Neuronal stem cell (in vitro differentiated cells): Measurements from ENCODE around the gene TTLL8.

Source experiments
- DNase-seq: peaks from one replicate; pipeline ENCODE4 v3.0.0-alpha.2; 2013; ENCODE audit warnings: low spot score
- H2AFZ ChIP-seq: one replicate; pipeline ENCODE4 v1.6.1; 2013; ENCODE audit warnings: mild to moderate bottlenecking, low read length, inconsistent platforms
- H2AK5ac ChIP-seq: 2 replicates; pipeline ENCODE4 v1.6.1; 2013; ENCODE audit warnings: low read depth, mild to moderate bottlenecking, inconsistent platforms, low read length, moderate library complexity, mixed read lengths
- H2BK120ac ChIP-seq: 2 replicates; pipeline ENCODE4 v1.6.1; 2013; ENCODE audit warnings: low read depth, mild to moderate bottlenecking, inconsistent platforms, low read length, moderate library complexity, mixed read lengths
- H2BK12ac ChIP-seq: one replicate; pipeline ENCODE4 v1.6.1; 2013; ENCODE audit warnings: low read length, inconsistent platforms
- H2BK15ac ChIP-seq: 2 replicates; pipeline ENCODE4 v1.6.1; 2013; ENCODE audit warnings: mild to moderate bottlenecking, low read length, inconsistent platforms, mixed read lengths
- H2BK5ac ChIP-seq: one replicate; pipeline ENCODE4 v1.6.1; 2013; ENCODE audit warnings: inconsistent platforms, mild to moderate bottlenecking, low read length, moderate library complexity
- H3K14ac ChIP-seq: one replicate; pipeline ENCODE4 v1.6.1; 2013; ENCODE audit warnings: low read length, inconsistent platforms
- H3K18ac ChIP-seq: 2 replicates; pipeline ENCODE4 v1.6.1; 2013; ENCODE audit warnings: low read length, inconsistent platforms
- H3K23ac ChIP-seq: 2 replicates; pipeline ENCODE4 v1.6.1; 2013; ENCODE audit warnings: low read depth, mild to moderate bottlenecking, mixed read lengths, low read length, inconsistent platforms; ENCODE audit not compliant: poor library complexity
- H3K27ac ChIP-seq: replicated peaks from 3 replicates; pipeline ENCODE4 v1.5.1; 2013; ENCODE audit warnings: low read length, inconsistent platforms
- H3K27me3 ChIP-seq, 3 experiments: 2 replicates each; pipeline ENCODE4 v1.6.1; 2013; ENCODE audit warnings: low read length in 3 of 3, mild to moderate bottlenecking in 2 of 3, inconsistent platforms in 1 of 3, low read depth in 1 of 3, mixed read lengths in 1 of 3, moderate library complexity in 1 of 3; ENCODE audit not compliant: control insufficient read depth in 3 of 3, insufficient read depth in 3 of 3
- H3K36me3 ChIP-seq, 2 donors: replicated peaks in 1 of 2; 2 replicates each; pipeline ENCODE4 v1.6.1; 2013; ENCODE audit warnings: low read length in 2 of 2; ENCODE audit not compliant: control insufficient read depth in 2 of 2, insufficient read depth in 2 of 2
- H3K4ac ChIP-seq: 2 replicates; pipeline ENCODE4 v1.6.1; 2013; ENCODE audit warnings: inconsistent platforms, mild to moderate bottlenecking, low read length, moderate library complexity
- H3K4me1 ChIP-seq, 2 donors: 1 replicate in 1 of 2; 2 replicates in 1 of 2; pipeline ENCODE4 v1.6.1; 2013; ENCODE audit warnings: low read length in 2 of 2, low read depth in 1 of 2; ENCODE audit not compliant: control insufficient read depth in 2 of 2, insufficient read depth in 1 of 2
- H3K4me2 ChIP-seq: one replicate; pipeline ENCODE4 v1.6.1; 2013; ENCODE audit warnings: mild to moderate bottlenecking, low read length, inconsistent platforms; ENCODE audit not compliant: insufficient read depth, poor library complexity, severe bottlenecking
- H3K4me3 ChIP-seq, 2 donors: 2 replicates each; pipeline ENCODE4 v1.5.1; 2013; ENCODE audit warnings: low read length in 2 of 2, mild to moderate bottlenecking in 2 of 2, inconsistent platforms in 1 of 2, moderate library complexity in 1 of 2
- H3K79me1 ChIP-seq: one replicate; pipeline ENCODE4 v1.6.1; 2013; ENCODE audit warnings: low read depth, mild to moderate bottlenecking, inconsistent platforms, low read length, moderate library complexity
- H3K9ac ChIP-seq: one replicate; pipeline ENCODE4 v1.6.1; 2013; ENCODE audit warnings: mild to moderate bottlenecking, low read depth, low read length, inconsistent platforms; ENCODE audit not compliant: poor library complexity
- H3K9me3 ChIP-seq, 2 donors: replicated peaks in 1 of 2; 2 replicates each; pipeline versions ENCODE3 to v1.6.1; 2013; ENCODE audit warnings: low read length in 2 of 2, mild to moderate bottlenecking in 2 of 2, inconsistent platforms in 1 of 2, low read depth in 1 of 2, mixed read lengths in 1 of 2, moderate library complexity in 1 of 2; ENCODE audit not compliant: control insufficient read depth in 2 of 2, insufficient read depth in 1 of 2
- H4K8ac ChIP-seq: one replicate; pipeline ENCODE4 v1.6.1; 2013; ENCODE audit warnings: low read depth, mild to moderate bottlenecking, inconsistent platforms, low read length, moderate library complexity
- H4K91ac ChIP-seq: one replicate; pipeline ENCODE4 v1.6.1; 2013; ENCODE audit warnings: low read length, low read depth, mild to moderate bottlenecking, inconsistent platforms; ENCODE audit not compliant: poor library complexity
- WGBS, 2 donors: extraction: QIAGEN DNeasy Blood & Tissue Kit; methylation state at CpG; one replicate each; pipeline ENCODE4 v1.1.7; 2013; ENCODE audit warnings: missing lambda C conversion rate in 2 of 2, mixed read lengths in 1 of 2; ENCODE audit not compliant: insufficient read length in 2 of 2, insufficient replicate concordance in 1 of 2; ENCODE audit errors: extremely low coverage in 2 of 2; 5-methylcytosine and 5-hydroxymethylcytosine counted together

TTLL8 gene

GRCh38 chr22:49994361-49995040 lies 63.6 kb downstream of the TTLL8 start:
- Histone ChIP-seq H3K9me3 (peaks cover 4 to 9% of the 10 kb centered on the region in 2 donors), H3K27ac (no peak overlapping the region), H3K27me3 (peaks cover 0 to 14% (median 3%) of the 10 kb centered on the region in 3 experiments), H2BK15ac (peak overlapping the region; percentile 30), H2AFZ (no peak overlapping the region), H3K4me2 (no peak overlapping the region), H2BK120ac (no peak overlapping the region), H3K23ac (no peak overlapping the region), H4K8ac (peak overlapping the region; percentile 23), H3K4me3 (no peak overlapping the region), H3K36me3 (no peaks in the 10 kb centered on the region), H3K4ac (no peak overlapping the region), H3K14ac (peak overlapping the region; percentile 39), H2BK12ac (peak overlapping the region; percentile 41), H3K4me1 (peaks cover 0 to 9% of the 10 kb centered on the region in 2 donors), H2BK5ac (peak overlapping the region; percentile 6), H3K18ac (peak overlapping the region; percentile 45), H3K9ac (no peak overlapping the region), H3K79me1 (no peaks in the 10 kb centered on the region), H2AK5ac (peak overlapping the region; percentile 99), H4K91ac (no peak overlapping the region)
- no CpG with 5 or more reads among the region's 21 CpGs for WGBS, 2 donors
- no peak for DNase-seq

GRCh38 chr22:49993649-49994360 lies 64.3 kb downstream of the TTLL8 start:
- H2AK5ac ChIP-seq = peak overlapping the region; percentile 68
- H3K27me3 ChIP-seq = peaks cover 0 to 10% (median 3%) of the 10 kb centered on the region in 3 experiments
- H3K4ac ChIP-seq = peak overlapping the region; percentile 23
- H2BK15ac ChIP-seq = peak overlapping the region; percentile 30
- peaks cover 4 to 9% of the 10 kb centered on the region in 2 donors for H3K9me3 ChIP-seq
- no peak overlapping the region for H3K14ac ChIP-seq
- H3K18ac ChIP-seq = peak overlapping the region; percentile 91
- no peaks in the 10 kb centered on the region for H3K79me1 ChIP-seq
- no peak overlapping the region for H3K27ac ChIP-seq
- no peak overlapping the region for H2BK12ac ChIP-seq
- peak overlapping the region; percentile 23 for H4K8ac ChIP-seq
- no peak overlapping the region for H2BK120ac ChIP-seq
- H3K9ac ChIP-seq = peak overlapping the region; percentile 50
- H3K36me3 ChIP-seq = no peaks in the 10 kb centered on the region
- no peak overlapping the region for H3K4me2 ChIP-seq
- H2AFZ ChIP-seq = no peak overlapping the region
- peaks cover 0 to 5% of the 10 kb centered on the region in 2 donors for H3K4me1 ChIP-seq
- no peak for DNase-seq
- no peak overlapping the region for H2BK5ac ChIP-seq
- no peak overlapping the region for H3K4me3 ChIP-seq
- peak overlapping the region; percentile 55 for H3K23ac ChIP-seq
- no CpG with 5 or more reads among the region's 11 CpGs for WGBS, 2 donors
- H4K91ac ChIP-seq = no peak overlapping the region

GRCh38 chr22:49992921-49993648 lies 65.0 kb downstream of the TTLL8 start:
- no peak for DNase-seq
- H3K9me3 ChIP-seq = peaks cover 4 to 9% of the 10 kb centered on the region in 2 donors
- H3K4me1 ChIP-seq = peaks cover 0 to 2% of the 10 kb centered on the region in 2 donors
- H3K27ac ChIP-seq = no peak overlapping the region
- peak overlapping the region; percentile 5 for H3K23ac ChIP-seq
- H3K36me3 ChIP-seq = no peaks in the 10 kb centered on the region
- H2AK5ac ChIP-seq = no peak overlapping the region
- H2BK120ac ChIP-seq = no peak overlapping the region
- H3K9ac ChIP-seq = no peak overlapping the region
- no peak overlapping the region for H4K91ac ChIP-seq
- no peak overlapping the region for H3K14ac ChIP-seq
- peak overlapping the region; percentile 23 for H3K4ac ChIP-seq
- H3K4me2 ChIP-seq = no peak overlapping the region
- no peak overlapping the region for H2AFZ ChIP-seq
- H3K4me3 ChIP-seq = no peak overlapping the region
- peak overlapping the region; percentile 91 for H3K18ac ChIP-seq
- no CpG with 5 or more reads among the region's 23 CpGs for WGBS, 2 donors
- peaks cover 0 to 2% (median 0%) of the 10 kb centered on the region in 3 experiments for H3K27me3 ChIP-seq
- H2BK15ac ChIP-seq = no peak overlapping the region
- H4K8ac ChIP-seq = no peak overlapping the region
- no peaks in the 10 kb centered on the region for H3K79me1 ChIP-seq
- H2BK5ac ChIP-seq = no peak overlapping the region
- H2BK12ac ChIP-seq = no peak overlapping the region
